ENCODE data around the gene RTF1. TPM values are rescaled to one million over a fixed set of nuclear protein-coding genes. Genes with fewer than 3 reads are reported as not detected.

RTF1 gene
- total RNA-seq, 2 experiments from 2014 or later, result 29.4 to 32.3 TPM

GRCh38 chr15:41489641-41490040 is 72.7 kb downstream of the RTF1 start:
- ATAC-seq (no peak), DNase-seq (no peak)
- Mint-ChIP-seq H3K4me1 (peaks cover 42% of the 10 kb centered on the region), H3K27ac (peak overlapping the region; percentile 59), H3K4me3 (no peak overlapping the region), H3K27me3 (peaks cover 22% of the 10 kb centered on the region), H3K36me3 (ENCODE audit: low read depth) (peaks cover 2% of the 10 kb centered on the region), H3K9me3 (ENCODE audit: low read depth) (peaks cover 2% of the 10 kb centered on the region)
- ChIA-PET CTCF (interaction anchor here (1.8 kb wide), 1 partner anchor 12 kb away, joined by 3 read pairs; no protein-coding TSS in a partner anchor), POLR2A (no interaction called here)
- intact Hi-C loops (cut with DNase I, micrococcal nuclease), result loop anchor here (1.0 to 5.0 kb wide), 5 partner anchors 53 to 1088 kb away; partner anchors contain the start of genes GANC (in 1 of the 2), RPAP1 (in 1 of the 2), STARD9 (in 1 of the 2) and TMEM87A (in 1 of the 2)

- CTCF ChIA-PET, result interaction anchor here (1.8 kb wide), 1 partner anchor 12 kb away, joined by 3 read pairs; no protein-coding TSS in a partner anchor
- POLR2A ChIA-PET, result interaction anchor here (0.5 to 0.8 kb wide), 3 partner anchors 20 to 726 kb away, joined by 3 to 6 read pairs (median 3); partner anchors contain the start of genes GCHFR and RPAP1
- H3K9me3 Mint-ChIP-seq (ENCODE audit: low read depth), result peaks cover 2% of the 10 kb centered on the region
- H3K27ac Mint-ChIP-seq, result peak overlapping the region; percentile 59
- DNase-seq (peak; percentile 68), ATAC-seq (peak; percentile 64)
- H3K4me1 Mint-ChIP-seq, result peaks cover 45% of the 10 kb centered on the region
- H3K27me3 Mint-ChIP-seq, result peaks cover 25% of the 10 kb centered on the region
- H3K4me3 Mint-ChIP-seq, result no peak overlapping the region
- peaks cover 2% of the 10 kb centered on the region for H3K36me3 Mint-ChIP-seq (ENCODE audit: low read depth)
- intact Hi-C loops (cut with DNase I, micrococcal nuclease), result loop anchor here (1.0 to 5.0 kb wide), 5 partner anchors 52 to 1087 kb away; partner anchors contain the start of genes GANC (in 1 of the 2), RPAP1 (in 1 of the 2), STARD9 (in 1 of the 2) and TMEM87A (in 1 of the 2)
These were observed 73.5 kb downstream of the RTF1 start for GRCh38 chr15:41490355-41490754.

- peaks cover 45% of the 10 kb centered on the region for H3K4me1 Mint-ChIP-seq
- ChIA-PET CTCF (interaction anchor here (0.6 kb wide), 1 partner anchor 275 kb away, joined by 3 read pairs; no protein-coding TSS in a partner anchor), POLR2A (no interaction called here)
- intact Hi-C loops (cut with DNase I, micrococcal nuclease), result loop anchor here (2.0 to 5.0 kb wide), 8 partner anchors 50 to 1085 kb away; partner anchors contain the start of genes NUSAP1 (in 1 of the 2), OIP5 (in 1 of the 2), RPAP1 (in 1 of the 2) and STARD9 (in 1 of the 2)
- peak overlapping the region; percentile 1 for H3K27ac Mint-ChIP-seq
- peaks cover 2% of the 10 kb centered on the region for H3K9me3 Mint-ChIP-seq (ENCODE audit: low read depth)
- no peak overlapping the region for H3K4me3 Mint-ChIP-seq
- peaks cover 32% of the 10 kb centered on the region for H3K27me3 Mint-ChIP-seq
- DNase-seq (no peak), ATAC-seq (no peak)
- H3K36me3 Mint-ChIP-seq (ENCODE audit: low read depth), result peaks cover 2% of the 10 kb centered on the region
These were observed 75.0 kb downstream of the RTF1 start for GRCh38 chr15:41491889-41492288.

- intact Hi-C loops (cut with DNase I, micrococcal nuclease), result loop anchor here (1.0 to 5.0 kb wide), 21 partner anchors 10 to 1085 kb away; partner anchors contain the start of genes RPAP1 (in 2 of the 2), CHP1 (in 1 of the 2), DNAJC17 (in 1 of the 2) and JMJD7 (in 1 of the 2)
- H3K4me1 Mint-ChIP-seq, result peaks cover 44% of the 10 kb centered on the region
- POLR2A ChIA-PET, result interaction anchor here (0.6 to 1.1 kb wide), 4 partner anchors 8 to 369 kb away, joined by 3 to 4 read pairs (median 3); partner anchors contain the start of gene MAPKBP1
These were observed 75.8 kb downstream of the RTF1 start for GRCh38 chr15:41492597-41493204.

GRCh38 chr15:41493205-41493901 is 76.5 kb downstream of the RTF1 start, which contains the start of gene ITPKA:
TSS of gene ITPKA (plus strand) at chr15:41493874. CDS start at chr15:41493928, 54 bp downstream.
- Mint-ChIP-seq H3K36me3 (ENCODE audit: low read depth) (peaks cover 2% of the 10 kb centered on the region), H3K4me1 (peaks cover 38% of the 10 kb centered on the region), H3K4me3 (peak within 1 kb of the TSS; percentile 58), H3K9me3 (ENCODE audit: low read depth) (peaks cover 2% of the 10 kb centered on the region), H3K27me3 (peaks cover 40% of the 10 kb centered on the region), H3K27ac (peak within 1 kb of the TSS; percentile 37)
- DNase-seq (peak; percentile 97), ATAC-seq (peak; percentile 85)
- ChIA-PET POLR2A (interaction anchor here (0.6 to 1.1 kb wide), 5 partner anchors 9 to 368 kb away, joined by 3 to 4 read pairs (median 3); partner anchors contain the start of gene MAPKBP1), CTCF (interaction anchor here (1.0 to 1.8 kb wide), 3 partner anchors 26 to 64 kb away, joined by 3 to 11 read pairs (median 5); no protein-coding TSS in a partner anchor)
- intact Hi-C loops (cut with DNase I, micrococcal nuclease), result loop anchor here (1.0 to 5.0 kb wide), 21 partner anchors 9 to 1084 kb away; partner anchors contain the start of genes RPAP1 (in 2 of the 2), CHP1 (in 1 of the 2), DNAJC17 (in 1 of the 2) and JMJD7 (in 1 of the 2)

More at GRCh38 chr15:41492597-41493204, 75.8 kb downstream of the RTF1 start:
- DNase-seq (no peak), ATAC-seq (no peak)
- H3K4me3 Mint-ChIP-seq, result peak overlapping the region; percentile 55
- H3K9me3 Mint-ChIP-seq (ENCODE audit: low read depth), result peaks cover 2% of the 10 kb centered on the region
- H3K27me3 Mint-ChIP-seq, result peaks cover 39% of the 10 kb centered on the region
- H3K36me3 Mint-ChIP-seq (ENCODE audit: low read depth), result peaks cover 2% of the 10 kb centered on the region
- CTCF ChIA-PET, result interaction anchor here (1.0 to 1.8 kb wide), 2 partner anchors 27 to 65 kb away, joined by 5 to 11 read pairs; no protein-coding TSS in a partner anchor
- H3K27ac Mint-ChIP-seq, result peak overlapping the region; percentile 37

- POLR2A ChIA-PET, result interaction anchor here (0.6 to 1.1 kb wide), 2 partner anchors 18 to 280 kb away, joined by 3 read pairs; partner anchors contain the start of gene MAPKBP1
- Mint-ChIP-seq H3K27me3 (peaks cover 45% of the 10 kb centered on the region), H3K9me3 (ENCODE audit: low read depth) (peaks cover 2% of the 10 kb centered on the region), H3K27ac (no peak overlapping the region), H3K4me1 (peaks cover 35% of the 10 kb centered on the region), H3K36me3 (ENCODE audit: low read depth) (peaks cover 2% of the 10 kb centered on the region), H3K4me3 (no peak overlapping the region)
- DNase-seq (no peak), ATAC-seq (peak; percentile 15)
- CTCF ChIA-PET, result interaction anchor here (1.0 to 1.8 kb wide), 3 partner anchors 26 to 64 kb away, joined by 3 to 11 read pairs (median 5); no protein-coding TSS in a partner anchor
- intact Hi-C loops (cut with DNase I, micrococcal nuclease), result loop anchor here (1.0 to 5.0 kb wide), 21 partner anchors 8 to 1083 kb away; partner anchors contain the start of genes RPAP1 (in 2 of the 2), CHP1 (in 1 of the 2), DNAJC17 (in 1 of the 2) and JMJD7 (in 1 of the 2)
These were observed 77.0 kb downstream of the RTF1 start for GRCh38 chr15:41493902-41494189.

- H3K4me3 Mint-ChIP-seq, result peak overlapping the region; percentile 58
- CTCF ChIA-PET, result interaction anchor here (1.2 to 1.8 kb wide), 2 partner anchors 27 to 29 kb away, joined by 3 to 11 read pairs; no protein-coding TSS in a partner anchor
- H3K4me1 Mint-ChIP-seq, result peaks cover 35% of the 10 kb centered on the region
- H3K9me3 Mint-ChIP-seq (ENCODE audit: low read depth), result peaks cover 2% of the 10 kb centered on the region
- POLR2A ChIA-PET, result no interaction called here
- H3K36me3 Mint-ChIP-seq (ENCODE audit: low read depth), result peaks cover 2% of the 10 kb centered on the region
- ATAC-seq (peak; percentile 4), DNase-seq (peak; percentile 73)
- no peak overlapping the region for H3K27ac Mint-ChIP-seq
- intact Hi-C loops (cut with DNase I, micrococcal nuclease), result loop anchor here (5.0 kb wide), 4 partner anchors 48 to 1083 kb away; partner anchors contain the start of genes RPAP1 (in 1 of the 2) and STARD9 (in 1 of the 2)
- H3K27me3 Mint-ChIP-seq, result peaks cover 47% of the 10 kb centered on the region
These were observed 77.5 kb downstream of the RTF1 start for GRCh38 chr15:41494190-41494921.

GRCh38 chr15:41494922-41495735 is 78.2 kb downstream of the RTF1 start:
- peaks cover 54% of the 10 kb centered on the region for H3K27me3 Mint-ChIP-seq
- peaks cover 2% of the 10 kb centered on the region for H3K36me3 Mint-ChIP-seq (ENCODE audit: low read depth)
- H3K9me3 Mint-ChIP-seq (ENCODE audit: low read depth), result peaks cover 2% of the 10 kb centered on the region
- no peak overlapping the region for H3K27ac Mint-ChIP-seq
- intact Hi-C loops (cut with DNase I, micrococcal nuclease), result loop anchor here (5.0 kb wide), 4 partner anchors 47 to 1082 kb away; partner anchors contain the start of genes RPAP1 (in 1 of the 2) and STARD9 (in 1 of the 2)
- ATAC-seq (no peak), DNase-seq (peak; percentile 68)
- H3K4me1 Mint-ChIP-seq, result peaks cover 28% of the 10 kb centered on the region
- ChIA-PET CTCF (interaction anchor here (0.6 to 1.3 kb wide), 4 partner anchors 10 to 108 kb away, joined by 3 to 5 read pairs (median 3); no protein-coding TSS in a partner anchor), POLR2A (interaction anchor here (0.6 kb wide), 1 partner anchor 136 kb away, joined by 3 read pairs; no protein-coding TSS in a partner anchor)
- H3K4me3 Mint-ChIP-seq, result peak overlapping the region; percentile 55

GRCh38 chr15:41495736-41496599 is 79.1 kb downstream of the RTF1 start:
- POLR2A ChIA-PET, result interaction anchor here (0.6 kb wide), 1 partner anchor 135 kb away, joined by 3 read pairs; no protein-coding TSS in a partner anchor
- no peaks in the 10 kb centered on the region for H3K36me3 Mint-ChIP-seq (ENCODE audit: low read depth)
- CTCF ChIA-PET, result interaction anchor here (0.6 to 1.3 kb wide), 5 partner anchors 9 to 107 kb away, joined by 3 to 5 read pairs (median 3); no protein-coding TSS in a partner anchor
- intact Hi-C loops (cut with DNase I, micrococcal nuclease), result no loop called here
- peaks cover 58% of the 10 kb centered on the region for H3K27me3 Mint-ChIP-seq
- peaks cover 23% of the 10 kb centered on the region for H3K4me1 Mint-ChIP-seq
- no peak for ATAC-seq
- H3K9me3 Mint-ChIP-seq (ENCODE audit: low read depth), result no peaks in the 10 kb centered on the region
- H3K4me3 Mint-ChIP-seq, result peak overlapping the region; percentile 55
- no peak overlapping the region for H3K27ac Mint-ChIP-seq
- DNase-seq, result no peak

Data from activated CD4-positive, alpha-beta T cell treated with anti-CD3 and anti-CD28 coated beads for 36 hours (primary cell).